Stimulated activated CD4-positive, alpha-beta T cell treated with anti-CD3 and anti-CD28 coated beads, Interleukin-15, amount 100 ng/mL, for 1 hour (primary cell): ENCODE data around the gene LMO2.
"Not testable (repeated sequence)": the region's sequence is repeated elsewhere in the genome, so short reads cannot be mapped to it uniquely, and the experiment has no call there.

Experiments used
- DNase-seq, 2 donors: peaks; one replicate each; pipeline ENCODE4 v3.0.0-alpha.2; 2020; ENCODE audit warnings: low read depth in 1 of 2, low spot score in 1 of 2

The LMO2 gene

GRCh38 chr11:33891714-33892327, at the start of gene LMO2:
LMO2 (minus strand) TSS chr11:33892076; CDS start chr11:33869716, 22,360 bp downstream.
- no peak for DNase-seq

- DNase-seq, result no peak
Measured at GRCh38 chr11:33940538-33940815, 48.6 kb upstream of the LMO2 start.

- DNase-seq, result no peak
Measured at GRCh38 chr11:33936725-33937604, 45.1 kb upstream of the LMO2 start.

- no peak for DNase-seq
Measured at GRCh38 chr11:33935461-33936456, 43.9 kb upstream of the LMO2 start.

- DNase-seq, result no peak
Measured at GRCh38 chr11:33935005-33935404, 43.1 kb upstream of the LMO2 start.

- DNase-seq, result no peak
Measured at GRCh38 chr11:33934450-33934849, 42.6 kb upstream of the LMO2 start.

GRCh38 chr11:33933602-33934001, 41.7 kb upstream of the LMO2 start:
- DNase-seq, result no peak

- no peak for DNase-seq
Measured at GRCh38 chr11:33932721-33933120, 40.8 kb upstream of the LMO2 start.

- not testable (repeated sequence) for DNase-seq
Measured at GRCh38 chr11:33931739-33932366, 40.0 kb upstream of the LMO2 start.

- no peak for DNase-seq
Measured at GRCh38 chr11:33931067-33931466, 39.2 kb upstream of the LMO2 start.

GRCh38 chr11:33930317-33931021, 38.6 kb upstream of the LMO2 start:
- no peak for DNase-seq

GRCh38 chr11:33928564-33928963, 36.7 kb upstream of the LMO2 start:
- DNase-seq, result no peak

GRCh38 chr11:33926671-33927552, 35.0 kb upstream of the LMO2 start:
- DNase-seq, result no peak

- no peak for DNase-seq
Measured at GRCh38 chr11:33924341-33924740, 32.5 kb upstream of the LMO2 start.

- DNase-seq, result no peak
Measured at GRCh38 chr11:33923626-33924025, 31.8 kb upstream of the LMO2 start.

GRCh38 chr11:33920838-33921613, 29.1 kb upstream of the LMO2 start:
- DNase-seq, result no peak

- DNase-seq, result no peak
Measured at GRCh38 chr11:33919645-33920044, 27.8 kb upstream of the LMO2 start.

GRCh38 chr11:33917402-33917801, 25.5 kb upstream of the LMO2 start:
- DNase-seq, result not testable (repeated sequence)

GRCh38 chr11:33916736-33917135, 24.9 kb upstream of the LMO2 start:
- DNase-seq, result no peak
